ENCODE data around the gene TRMT10B.
"Not testable (repeated sequence)": the region's sequence is repeated elsewhere in the genome, so short reads cannot be mapped to it uniquely, and the experiment has no call there.

The TRMT10B gene

DNA sequence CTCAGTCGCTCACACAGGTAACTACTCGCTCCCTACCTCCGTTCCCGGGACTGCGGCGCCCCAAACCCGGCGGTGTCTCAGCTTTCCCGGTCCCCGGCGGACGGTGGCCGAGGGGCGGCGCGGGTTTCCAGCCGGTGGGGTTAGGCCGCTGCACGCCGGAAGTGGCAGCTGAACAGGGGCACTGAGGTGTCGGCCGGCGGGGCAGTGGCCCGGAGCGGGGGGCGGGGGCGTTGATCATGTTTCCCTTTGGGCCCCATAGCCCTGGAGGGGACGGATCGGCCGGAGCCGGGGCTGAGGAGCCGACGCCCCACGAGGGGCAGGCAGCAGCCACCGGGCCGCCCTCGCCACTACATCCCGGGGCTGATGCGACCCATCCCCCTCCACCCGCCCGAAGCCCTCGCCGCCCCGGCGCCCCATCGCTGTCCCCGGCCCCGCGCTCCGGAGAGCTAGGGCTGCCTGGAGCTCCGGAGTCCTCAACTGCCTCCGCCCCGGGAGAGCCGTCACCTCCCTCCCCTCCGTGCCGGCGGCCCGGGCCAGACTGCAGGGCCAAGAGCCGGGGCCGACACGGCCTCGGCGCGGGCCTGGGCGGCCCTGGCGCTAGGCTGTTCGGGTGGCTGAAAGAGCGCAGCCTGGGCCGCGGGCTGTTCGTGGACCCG is 47.2 kb downstream of the TRMT10B start, which contains the start of gene DCAF10:
TSS of gene DCAF10 (plus strand) at position 167 of the 656 bp plus-strand sequence. CDS start at position 237, 70 bp downstream.
- DNase-seq (ENCODE audit: low read depth in 1 of 2, low spot score in 1 of 2): peak; percentile 86

DNA sequence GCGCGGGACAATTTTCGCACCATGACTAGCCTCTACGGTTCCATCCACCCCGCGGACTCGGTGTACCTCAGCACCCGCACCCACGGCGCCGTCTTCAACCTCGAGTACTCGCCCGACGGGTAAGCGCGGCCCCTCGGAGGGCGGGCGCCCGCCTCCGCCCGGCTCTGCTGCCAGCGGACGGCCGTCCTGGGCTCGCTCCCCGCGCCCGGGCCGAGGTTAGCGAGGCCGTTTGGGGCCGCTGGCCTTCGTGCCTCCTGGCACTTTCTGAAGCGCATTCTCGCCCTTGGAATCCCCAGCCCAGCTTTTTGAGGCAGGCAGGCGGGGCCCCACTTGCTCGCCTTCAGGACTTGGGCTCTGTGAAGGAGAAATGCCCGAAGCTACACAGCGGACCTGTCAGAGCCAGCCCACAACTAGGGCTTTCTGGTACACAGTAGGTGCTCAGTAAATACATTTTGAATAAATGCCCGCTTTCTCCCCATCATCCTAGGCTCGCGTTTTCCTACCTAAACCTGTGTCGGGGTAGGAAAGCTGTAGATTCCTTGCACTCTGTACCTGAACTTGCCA is 47.8 kb downstream of the TRMT10B start:
- no peak for DNase-seq (ENCODE audit: low read depth in 1 of 2, low spot score in 1 of 2)

DNA sequence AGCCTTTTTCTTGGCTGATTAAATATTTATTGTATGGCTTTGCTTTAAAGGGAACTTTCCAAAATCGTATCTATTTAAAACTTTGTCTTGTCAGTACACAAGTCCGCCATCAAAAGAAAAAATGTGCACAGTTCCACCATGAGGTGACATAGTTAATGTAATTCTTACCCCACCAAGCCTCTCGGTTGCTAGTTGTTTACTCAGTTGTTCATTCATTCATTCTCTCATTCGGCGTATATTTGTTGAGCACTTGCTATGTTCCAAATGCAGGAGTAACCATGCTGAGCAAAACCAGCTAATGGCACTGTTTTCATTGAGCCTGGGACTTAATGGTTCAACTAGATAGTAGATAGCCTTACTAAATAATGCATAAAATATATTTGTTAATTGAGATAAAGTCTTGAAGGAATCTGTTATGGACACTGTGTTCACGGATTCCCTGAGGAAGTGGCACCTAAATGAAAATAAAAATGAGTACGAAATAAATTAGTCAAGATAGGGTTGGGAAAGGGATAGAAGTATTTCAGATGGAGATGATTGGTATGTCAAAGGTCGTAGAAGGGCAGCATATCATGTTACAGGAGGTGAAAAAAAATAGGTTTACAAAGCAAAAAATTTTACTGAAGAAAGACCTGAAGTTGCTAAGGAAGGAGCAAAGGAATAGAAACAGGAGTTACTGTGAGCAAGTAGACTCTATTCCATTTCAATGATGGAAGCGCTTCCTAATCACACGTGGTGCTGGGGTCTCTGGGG is 48.5 kb downstream of the TRMT10B start:
- no peak for DNase-seq (ENCODE audit: low read depth in 1 of 2, low spot score in 1 of 2)

DNA sequence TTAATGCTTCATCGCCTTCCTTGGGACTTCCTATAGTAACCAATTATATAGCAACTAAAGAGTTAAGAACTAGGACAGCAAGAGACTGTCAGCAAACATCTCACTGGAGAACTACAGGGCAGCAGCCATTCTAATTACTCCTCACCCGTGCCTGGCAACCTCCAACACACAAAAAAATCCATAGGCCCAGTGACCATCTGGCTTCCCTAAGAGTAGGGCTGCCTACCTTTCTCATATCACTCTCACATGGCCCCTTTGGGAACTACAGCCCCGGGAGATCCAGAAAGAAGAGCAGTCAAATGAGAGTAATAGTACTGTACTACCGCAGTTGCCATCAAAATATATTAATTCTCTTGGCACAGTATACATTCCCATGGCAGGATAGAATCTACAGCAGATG is 52.7 kb downstream of the TRMT10B start:
- DNase-seq (ENCODE audit: low read depth in 1 of 2, low spot score in 1 of 2): no peak

DNA sequence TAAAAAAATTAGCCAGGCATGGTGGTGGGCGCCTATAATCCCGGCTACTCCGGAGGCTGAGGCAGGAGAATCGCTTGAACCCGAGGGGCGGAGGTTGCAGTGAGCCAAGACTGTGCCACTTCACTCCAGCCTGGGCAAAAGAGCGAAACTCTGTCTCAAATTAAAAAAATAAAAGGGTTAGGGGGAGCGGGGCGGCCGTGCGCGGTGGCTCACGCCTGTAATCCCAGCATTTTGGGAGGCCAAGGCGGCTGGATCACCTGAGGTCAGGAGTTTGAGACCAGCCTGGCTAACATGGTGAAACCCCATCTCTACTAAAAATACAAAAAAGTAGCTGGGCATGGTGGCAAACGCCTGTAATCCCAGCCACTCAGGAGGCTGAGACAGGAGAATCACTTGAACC is 56.1 kb downstream of the TRMT10B start:
- not testable (repeated sequence) for DNase-seq (ENCODE audit: low read depth in 1 of 2, low spot score in 1 of 2)

DNA sequence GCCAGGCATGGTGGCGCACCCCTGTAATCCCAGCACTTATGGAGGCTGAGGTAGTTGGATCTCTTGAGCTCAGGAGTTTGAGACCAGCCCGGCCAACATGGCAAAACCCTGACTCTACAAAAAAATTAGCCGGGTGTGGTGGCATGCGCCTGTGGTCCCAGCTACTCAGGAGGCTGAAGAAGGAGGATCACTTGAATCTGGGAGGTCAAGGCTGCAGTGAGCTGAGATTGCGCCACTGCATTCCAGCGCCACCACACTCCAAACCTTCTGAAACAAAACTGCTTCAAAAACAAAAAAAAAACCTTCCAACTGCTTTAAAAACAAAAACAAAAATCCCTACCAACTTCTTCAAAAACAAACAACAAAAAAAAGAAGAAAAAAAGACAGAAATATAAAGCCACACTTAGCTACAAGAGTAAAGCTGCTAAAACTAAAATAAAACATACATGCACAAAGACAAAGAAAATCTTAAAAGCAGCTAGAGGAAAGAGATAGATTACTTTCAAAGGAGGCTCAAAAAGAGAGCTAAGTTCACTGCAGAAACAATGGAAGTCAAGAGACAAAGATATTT is 58.4 kb downstream of the TRMT10B start:
- DNase-seq (ENCODE audit: low read depth in 1 of 2, low spot score in 1 of 2): no peak

DNA sequence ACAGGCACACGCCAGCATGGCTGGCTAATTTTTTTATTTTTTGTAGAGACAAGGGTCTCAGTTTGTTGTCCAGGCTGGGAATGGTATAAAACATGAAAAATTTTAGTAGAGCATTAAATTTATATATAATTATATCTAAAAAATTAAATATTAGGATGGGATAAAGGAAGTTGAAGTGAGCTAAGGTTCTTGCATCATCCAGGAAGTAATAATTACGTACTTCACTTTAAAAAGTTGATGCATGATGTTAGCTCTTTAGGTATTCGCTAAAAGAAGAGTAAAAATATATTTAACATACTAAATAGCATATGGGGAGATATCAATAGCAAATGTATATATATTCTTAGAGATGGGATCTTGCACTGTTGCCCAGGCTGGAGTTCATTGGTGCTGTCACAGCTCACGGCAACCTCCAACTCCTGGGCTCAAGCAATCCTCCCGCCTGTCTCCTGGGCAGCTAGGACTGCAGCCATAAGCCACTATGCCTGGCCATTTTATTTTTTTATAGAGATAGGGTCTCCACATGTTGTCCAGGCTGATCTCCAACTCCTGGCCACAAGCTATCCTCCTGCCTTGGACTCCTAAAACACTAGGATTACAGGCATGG is 59.3 kb downstream of the TRMT10B start:
- DNase-seq (ENCODE audit: low read depth in 1 of 2, low spot score in 1 of 2): no peak

DNA sequence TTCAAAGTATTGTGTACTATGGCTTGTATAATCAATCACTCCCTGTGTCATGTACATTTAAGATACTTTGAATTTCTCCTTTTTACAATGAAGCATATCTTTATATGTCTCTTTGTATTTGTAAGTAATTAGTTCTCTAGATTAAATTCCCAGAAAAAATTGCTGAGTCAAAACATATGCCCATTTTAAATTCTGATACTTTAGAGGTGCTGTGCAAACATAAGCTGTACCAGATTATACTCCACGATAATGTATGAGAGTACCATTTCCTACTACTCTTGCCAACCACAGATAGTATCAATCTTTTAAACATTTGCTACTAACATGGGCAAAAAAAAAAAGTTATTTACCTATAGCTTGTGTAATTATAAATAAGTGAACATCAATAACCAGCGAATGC is 65.2 kb downstream of the TRMT10B start:
- DNase-seq (ENCODE audit: low read depth in 1 of 2, low spot score in 1 of 2): no peak

DNA sequence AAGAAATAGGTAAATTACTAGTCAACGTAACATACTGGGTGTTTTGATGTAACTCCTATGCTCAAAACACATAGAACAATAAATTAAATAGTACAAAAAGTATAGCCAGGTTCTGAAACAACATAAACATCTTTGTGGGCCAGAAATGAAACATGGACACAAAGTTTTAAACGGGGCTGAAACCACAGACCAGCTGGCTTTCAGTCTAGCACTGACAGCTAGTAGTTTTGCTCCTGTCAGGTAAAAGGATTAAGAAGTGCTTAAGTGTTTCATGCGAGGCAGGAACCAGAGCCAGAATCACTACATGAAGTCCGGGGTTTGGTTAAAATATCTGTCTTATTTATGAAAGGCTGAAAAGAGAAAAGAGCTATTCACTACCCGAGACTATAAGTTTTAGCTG is 66.5 kb downstream of the TRMT10B start:
- no peak for DNase-seq (ENCODE audit: low read depth in 1 of 2, low spot score in 1 of 2)

DNA sequence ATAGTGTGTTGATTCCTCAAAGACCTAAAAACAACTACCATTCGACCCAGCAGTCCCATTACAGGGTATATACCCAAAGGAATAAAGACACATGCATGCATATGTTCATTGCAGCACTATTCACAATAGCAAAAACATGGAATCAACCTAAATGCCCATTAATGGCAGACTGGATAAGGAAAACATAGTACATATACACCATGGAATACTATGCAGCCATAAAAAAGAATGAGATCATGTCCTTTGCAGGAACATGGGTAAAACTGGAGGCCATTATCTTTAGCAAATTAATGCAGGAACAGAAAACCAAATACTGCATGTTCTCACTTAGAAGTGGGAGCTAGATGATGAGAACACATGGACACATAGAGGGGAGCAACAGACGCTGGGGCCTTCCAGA is 71.6 kb downstream of the TRMT10B start:
- not testable (repeated sequence) for DNase-seq (ENCODE audit: low read depth in 1 of 2, low spot score in 1 of 2)

DNA sequence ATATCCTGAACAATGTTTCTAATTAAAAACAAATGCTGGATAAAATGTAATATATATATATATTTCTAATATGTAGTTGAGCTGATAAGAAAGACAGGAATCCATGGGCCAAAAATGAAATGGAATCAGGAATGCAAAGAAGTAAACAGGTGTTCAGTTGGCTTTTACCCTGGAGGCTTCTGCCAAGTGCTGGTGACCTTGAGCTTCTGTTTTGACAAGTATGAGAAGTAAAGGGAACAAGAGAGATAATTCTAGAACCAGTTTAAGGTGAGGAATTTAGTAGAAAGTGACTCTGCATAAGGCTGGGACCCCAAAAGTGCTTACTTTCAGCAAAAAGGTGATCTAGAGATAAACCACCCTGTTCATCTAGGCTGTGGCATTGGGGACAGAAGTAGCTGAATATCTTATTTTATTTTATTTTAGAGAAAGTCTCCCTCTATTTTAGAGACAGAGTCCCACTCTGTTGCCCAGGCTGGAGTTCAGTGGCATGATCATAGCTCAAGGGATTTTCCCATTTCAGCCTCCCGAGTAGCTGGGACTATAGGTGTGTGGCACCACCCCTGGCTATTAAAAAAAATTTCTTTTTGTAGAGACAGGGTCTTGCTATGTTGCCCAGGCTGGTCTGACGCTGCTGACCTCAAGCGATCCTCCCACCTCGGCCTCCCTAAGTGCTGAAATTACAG is 74.0 kb downstream of the TRMT10B start:
- DNase-seq (ENCODE audit: low read depth in 1 of 2, low spot score in 1 of 2): no peak

All from activated T-helper 1 cell treated with anti-CD3 and anti-CD28 coated beads, Interleukin-2, amount 50 U/mL, for 16 hours (primary cell).